ENCODE measurements around the gene IL1RAPL1. TPM values are rescaled to one million over a fixed set of nuclear protein-coding genes. Genes with fewer than 3 reads are reported as not detected.
A peak's percentile ranks its signal among the peaks of the same experiment; 100 is the strongest.

The IL1RAPL1 gene
- total RNA-seq, 2 donors from 2014 or later, result 0.66 to 1.1 TPM

- no peaks in the 10 kb centered on the region for H3K9me3 ChIP-seq (ENCODE audit: control insufficient read depth, low read length)
- H3K27ac ChIP-seq (ENCODE audit: low read depth, low read length), result no peak overlapping the region
- H3K36me3 ChIP-seq (ENCODE audit: control insufficient read depth, insufficient read depth, low read length), result no peaks in the 10 kb centered on the region
- no peaks in the 10 kb centered on the region for H3K4me1 ChIP-seq (ENCODE audit: control insufficient read depth, insufficient read depth, low read length)
- Mint-ChIP-seq H3K36me3 (ENCODE audit: low read depth) (peaks cover 8% of the 10 kb centered on the region), H3K4me3 (no peak overlapping the region), H3K9me3 (peaks cover 17% of the 10 kb centered on the region), H3K4me1 (peaks cover 49% of the 10 kb centered on the region), H3K27ac (no peak overlapping the region), H3K27me3 (ENCODE audit: insufficient read depth) (peaks cover 30% of the 10 kb centered on the region)
- peaks cover 7% of the 10 kb centered on the region for H3K27me3 ChIP-seq (ENCODE audit: control insufficient read depth, insufficient read depth, low read length, poor library complexity, severe bottlenecking)
- H3K4me3 ChIP-seq (ENCODE audit: low read length), result no peak overlapping the region
- WGBS, 2 experiments (ENCODE audit: insufficient coverage in 1 of 2, insufficient read length in 1 of 2), result 89% methylated on average over 3 of the region's 3 CpGs; no CpG with 5 or more reads in 1 of the 2 experiments
- DNase-seq, result no peak
- H3K9ac ChIP-seq (ENCODE audit: extremely low read depth, low read length, poor library complexity, severe bottlenecking), result no peak overlapping the region
- no peak for TF ChIP-seq CTCF (conservative IDR thresholded peaks at IDR 0.05)
Measured at GRCh38 chrX:28638775-28639174, 51.5 kb downstream of the IL1RAPL1 start.

- H3K27ac Mint-ChIP-seq, result peak overlapping the region; percentile 37
- H3K4me3 ChIP-seq (ENCODE audit: low read length), result no peak overlapping the region
- DNase-seq, result no peak
- no peak overlapping the region for H3K4me3 Mint-ChIP-seq
- H3K9me3 Mint-ChIP-seq, result peaks cover 17% of the 10 kb centered on the region
- peaks cover 55% of the 10 kb centered on the region for H3K4me1 Mint-ChIP-seq
- no peak overlapping the region for H3K27ac ChIP-seq (ENCODE audit: low read depth, low read length)
- H3K27me3 Mint-ChIP-seq (ENCODE audit: insufficient read depth), result peaks cover 30% of the 10 kb centered on the region
- H3K27me3 ChIP-seq (ENCODE audit: control insufficient read depth, insufficient read depth, low read length, poor library complexity, severe bottlenecking), result peaks cover 7% of the 10 kb centered on the region
- no peak overlapping the region for H3K9ac ChIP-seq (ENCODE audit: extremely low read depth, low read length, poor library complexity, severe bottlenecking)
- no peaks in the 10 kb centered on the region for H3K4me1 ChIP-seq (ENCODE audit: control insufficient read depth, insufficient read depth, low read length)
- H3K9me3 ChIP-seq (ENCODE audit: control insufficient read depth, low read length), result no peaks in the 10 kb centered on the region
- H3K36me3 Mint-ChIP-seq (ENCODE audit: low read depth), result peaks cover 8% of the 10 kb centered on the region
- WGBS, 2 experiments (ENCODE audit: insufficient coverage in 1 of 2, insufficient read length in 1 of 2), result 20 to 52% methylated on average over 2 of the region's 2 CpGs
- TF ChIP-seq CTCF (conservative IDR thresholded peaks at IDR 0.05), result no peak
- no peaks in the 10 kb centered on the region for H3K36me3 ChIP-seq (ENCODE audit: control insufficient read depth, insufficient read depth, low read length)
Measured at GRCh38 chrX:28639451-28639850, 52.2 kb downstream of the IL1RAPL1 start.

GRCh38 chrX:28649541-28649940 is 62.3 kb downstream of the IL1RAPL1 start:
- Mint-ChIP-seq H3K36me3 (ENCODE audit: low read depth) (no peaks in the 10 kb centered on the region), H3K9me3 (no peaks in the 10 kb centered on the region), H3K27me3 (ENCODE audit: insufficient read depth) (peaks cover 1% of the 10 kb centered on the region), H3K27ac (no peak overlapping the region), H3K4me1 (peaks cover 4% of the 10 kb centered on the region), H3K4me3 (no peak overlapping the region)
- Histone ChIP-seq H3K36me3 (ENCODE audit: control insufficient read depth, insufficient read depth, low read length) (no peaks in the 10 kb centered on the region), H3K9ac (ENCODE audit: extremely low read depth, low read length, poor library complexity, severe bottlenecking) (no peak overlapping the region), H3K9me3 (ENCODE audit: control insufficient read depth, low read length) (no peaks in the 10 kb centered on the region), H3K4me1 (ENCODE audit: control insufficient read depth, insufficient read depth, low read length) (no peaks in the 10 kb centered on the region), H3K4me3 (ENCODE audit: low read length) (no peak overlapping the region), H3K27me3 (ENCODE audit: control insufficient read depth, insufficient read depth, low read length, poor library complexity, severe bottlenecking) (no peaks in the 10 kb centered on the region), H3K27ac (ENCODE audit: low read depth, low read length) (no peak overlapping the region)
- WGBS, 2 experiments (ENCODE audit: insufficient coverage in 1 of 2, insufficient read length in 1 of 2), result 94 to 100% methylated on average over 1 to 3 of the region's 3 CpGs
- TF ChIP-seq CTCF (conservative IDR thresholded peaks at IDR 0.05), result no peak
- no peak for DNase-seq
